ENCODE results near the gene REEP5. TPM values are rescaled to one million over a fixed set of nuclear protein-coding genes. Genes with fewer than 3 reads are reported as not detected.
A peak's percentile ranks its signal among the peaks of the same experiment; 100 is the strongest.

REEP5 gene
- total and polyA plus RNA-seq, 2 of the 13 experiments (the other 11 are each of a cell fraction or from before 2014, with no cell fraction given), result 49.4 to 239 TPM

DNA sequence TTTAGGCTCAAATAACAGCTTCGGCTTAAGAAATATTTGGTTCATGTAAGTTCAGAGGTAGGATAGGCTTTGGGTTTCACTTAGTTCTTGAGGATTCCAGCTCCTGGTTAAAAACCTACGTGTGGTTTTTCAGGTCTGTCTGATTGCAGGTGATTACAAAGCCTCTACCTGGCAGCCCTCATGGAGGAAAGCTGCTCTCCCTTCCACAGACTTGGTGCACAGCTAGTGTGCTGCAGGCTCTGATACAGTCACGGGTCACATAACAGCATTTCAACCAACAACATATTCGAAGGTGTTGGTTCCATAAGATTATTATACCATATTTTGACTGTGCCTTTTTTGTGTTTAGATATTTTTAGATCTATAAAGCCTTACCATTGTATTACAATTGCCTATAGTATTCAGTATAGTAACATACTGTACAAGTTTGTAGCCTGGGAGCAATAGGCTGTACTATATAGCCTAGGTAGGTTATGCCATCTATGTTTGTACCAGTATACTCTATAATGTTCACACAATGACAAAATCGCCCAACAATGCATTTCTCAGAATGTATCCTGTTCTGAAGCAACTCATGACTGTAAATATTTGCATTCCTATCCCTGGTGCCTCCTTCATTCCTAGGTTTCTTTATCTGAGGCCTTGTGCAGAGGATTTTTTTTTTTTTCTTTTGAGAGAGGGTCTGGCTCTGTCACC, 46.5 kb upstream of the REEP5 start (continued):
- no peak for TF ChIP-seq CREM (IDR thresholded peaks at IDR 0.05)
- no peak for TF ChIP-seq CREM (CRISPR knock-in tag; IDR thresholded peaks at IDR 0.05)
- no peak for TF ChIP-seq ZNF296 (CRISPR knock-in tag; conservative IDR thresholded peaks at IDR 0.05)
- TF ChIP-seq ZSCAN30 (CRISPR knock-in tag; IDR thresholded peaks at IDR 0.05), result no peak
- TF ChIP-seq ZNF674 (CRISPR knock-in tag; IDR thresholded peaks at IDR 0.05; ENCODE audit: low read depth), result no peak
- peak; percentile 25; the same call in 1 of the 2 replicates for TF ChIP-seq TCF7 (IDR thresholded peaks at IDR 0.05; ENCODE audit: low read depth)
- TF ChIP-seq, protein P1, sequence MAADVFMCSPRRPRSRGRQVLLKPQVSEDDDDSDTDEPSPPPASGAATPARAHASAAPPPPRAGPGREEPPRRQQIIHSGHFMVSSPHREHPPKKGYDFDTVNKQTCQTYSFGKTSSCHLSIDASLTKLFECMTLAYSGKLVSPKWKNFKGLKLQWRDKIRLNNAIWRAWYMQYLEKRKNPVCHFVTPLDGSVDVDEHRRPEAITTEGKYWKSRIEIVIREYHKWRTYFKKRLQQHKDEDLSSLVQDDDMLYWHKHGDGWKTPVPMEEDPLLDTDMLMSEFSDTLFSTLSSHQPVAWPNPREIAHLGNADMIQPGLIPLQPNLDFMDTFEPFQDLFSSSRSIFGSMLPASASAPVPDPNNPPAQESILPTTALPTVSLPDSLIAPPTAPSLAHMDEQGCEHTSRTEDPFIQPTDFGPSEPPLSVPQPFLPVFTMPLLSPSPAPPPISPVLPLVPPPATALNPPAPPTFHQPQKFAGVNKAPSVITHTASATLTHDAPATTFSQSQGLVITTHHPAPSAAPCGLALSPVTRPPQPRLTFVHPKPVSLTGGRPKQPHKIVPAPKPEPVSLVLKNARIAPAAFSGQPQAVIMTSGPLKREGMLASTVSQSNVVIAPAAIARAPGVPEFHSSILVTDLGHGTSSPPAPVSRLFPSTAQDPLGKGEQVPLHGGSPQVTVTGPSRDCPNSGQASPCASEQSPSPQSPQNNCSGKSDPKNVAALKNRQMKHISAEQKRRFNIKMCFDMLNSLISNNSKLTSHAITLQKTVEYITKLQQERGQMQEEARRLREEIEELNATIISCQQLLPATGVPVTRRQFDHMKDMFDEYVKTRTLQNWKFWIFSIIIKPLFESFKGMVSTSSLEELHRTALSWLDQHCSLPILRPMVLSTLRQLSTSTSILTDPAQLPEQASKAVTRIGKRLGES (CRISPR knock-in tag; IDR thresholded peaks at IDR 0.05; ENCODE audit: borderline replicate concordance), result no peak
- TF ChIP-seq, protein P2, sequence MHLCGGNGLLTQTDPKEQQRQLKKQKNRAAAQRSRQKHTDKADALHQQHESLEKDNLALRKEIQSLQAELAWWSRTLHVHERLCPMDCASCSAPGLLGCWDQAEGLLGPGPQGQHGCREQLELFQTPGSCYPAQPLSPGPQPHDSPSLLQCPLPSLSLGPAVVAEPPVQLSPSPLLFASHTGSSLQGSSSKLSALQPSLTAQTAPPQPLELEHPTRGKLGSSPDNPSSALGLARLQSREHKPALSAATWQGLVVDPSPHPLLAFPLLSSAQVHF (CRISPR knock-in tag; IDR thresholded peaks at IDR 0.05), result no peak
- TF ChIP-seq RARA (CRISPR knock-in tag; IDR thresholded peaks at IDR 0.05), result peak; percentile 72
- no peak for TF ChIP-seq ADNP (CRISPR knock-in tag; IDR thresholded peaks at IDR 0.05)
- TF ChIP-seq ZNF713 (CRISPR knock-in tag; IDR thresholded peaks at IDR 0.05), result no peak
- no peak for TF ChIP-seq ZNF446 (CRISPR knock-in tag; IDR thresholded peaks at IDR 0.05)
- no peak for TF ChIP-seq ZSCAN29 (CRISPR knock-in tag; conservative IDR thresholded peaks at IDR 0.05)
- TF ChIP-seq FOXA1 (IDR thresholded peaks at IDR 0.05), result 0 out of 2 replicates have a peak, but pooled peaks have one; percentile 49
- TF ChIP-seq FOXA1 (CRISPR knock-in tag; IDR thresholded peaks at IDR 0.05), result peak; percentile 88
- TF ChIP-seq ZFP37 (CRISPR knock-in tag; IDR thresholded peaks at IDR 0.05; ENCODE audit: borderline replicate concordance), result no peak
- no peak for TF ChIP-seq HNF4A (CRISPR knock-in tag; IDR thresholded peaks at IDR 0.05)
- TF ChIP-seq HNRNPL (IDR thresholded peaks at IDR 0.05; ENCODE audit: low read depth, low read length), result no peak
- no peak for TF ChIP-seq ZNF350 (CRISPR knock-in tag; IDR thresholded peaks at IDR 0.05; ENCODE audit: borderline replicate concordance, low read depth)
- TF ChIP-seq, protein P3, sequence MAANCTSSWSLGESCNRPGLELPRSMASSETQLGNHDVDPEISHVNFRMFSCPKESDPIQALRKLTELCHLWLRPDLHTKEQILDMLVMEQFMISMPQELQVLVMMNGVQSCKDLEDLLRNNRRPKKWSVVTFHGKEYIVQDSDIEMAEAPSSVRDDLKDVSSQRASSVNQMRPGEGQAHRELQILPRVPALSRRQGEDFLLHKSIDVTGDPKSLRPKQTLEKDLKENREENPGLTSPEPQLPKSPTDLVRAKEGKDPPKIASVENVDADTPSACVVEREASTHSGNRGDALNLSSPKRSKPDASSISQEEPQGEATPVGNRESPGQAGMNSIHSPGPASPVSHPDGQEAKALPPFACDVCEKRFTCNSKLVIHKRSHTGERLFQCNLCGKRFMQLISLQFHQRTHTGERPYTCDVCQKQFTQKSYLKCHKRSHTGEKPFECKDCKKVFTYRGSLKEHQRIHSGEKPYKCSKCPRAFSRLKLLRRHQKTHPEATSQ (CRISPR knock-in tag; IDR thresholded peaks at IDR 0.05; ENCODE audit: borderline replicate concordance), result no peak
- TF ChIP-seq, protein P4, sequence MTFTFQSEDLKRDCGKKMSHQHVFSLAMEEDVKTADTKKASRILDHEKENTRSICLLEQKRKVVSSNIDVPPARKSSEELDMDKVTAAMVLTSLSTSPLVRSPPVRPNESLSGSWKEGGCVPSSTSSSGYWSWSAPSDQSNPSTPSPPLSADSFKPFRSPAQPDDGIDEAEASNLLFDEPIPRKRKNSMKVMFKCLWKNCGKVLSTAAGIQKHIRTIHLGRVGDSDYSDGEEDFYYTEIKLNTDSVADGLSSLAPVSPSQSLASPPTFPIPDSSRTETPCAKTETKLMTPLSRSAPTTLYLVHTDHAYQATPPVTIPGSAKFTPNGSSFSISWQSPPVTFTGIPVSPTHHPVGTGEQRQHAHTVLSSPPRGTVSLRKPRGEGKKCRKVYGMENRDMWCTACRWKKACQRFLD (CRISPR knock-in tag; IDR thresholded peaks at IDR 0.05; ENCODE audit: borderline replicate concordance), result no peak
- TF ChIP-seq, protein P5, sequence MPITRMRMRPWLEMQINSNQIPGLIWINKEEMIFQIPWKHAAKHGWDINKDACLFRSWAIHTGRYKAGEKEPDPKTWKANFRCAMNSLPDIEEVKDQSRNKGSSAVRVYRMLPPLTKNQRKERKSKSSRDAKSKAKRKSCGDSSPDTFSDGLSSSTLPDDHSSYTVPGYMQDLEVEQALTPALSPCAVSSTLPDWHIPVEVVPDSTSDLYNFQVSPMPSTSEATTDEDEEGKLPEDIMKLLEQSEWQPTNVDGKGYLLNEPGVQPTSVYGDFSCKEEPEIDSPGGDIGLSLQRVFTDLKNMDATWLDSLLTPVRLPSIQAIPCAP (CRISPR knock-in tag; IDR thresholded peaks at IDR 0.05; ENCODE audit: low read depth), result no peak
- TF ChIP-seq, protein P6, sequence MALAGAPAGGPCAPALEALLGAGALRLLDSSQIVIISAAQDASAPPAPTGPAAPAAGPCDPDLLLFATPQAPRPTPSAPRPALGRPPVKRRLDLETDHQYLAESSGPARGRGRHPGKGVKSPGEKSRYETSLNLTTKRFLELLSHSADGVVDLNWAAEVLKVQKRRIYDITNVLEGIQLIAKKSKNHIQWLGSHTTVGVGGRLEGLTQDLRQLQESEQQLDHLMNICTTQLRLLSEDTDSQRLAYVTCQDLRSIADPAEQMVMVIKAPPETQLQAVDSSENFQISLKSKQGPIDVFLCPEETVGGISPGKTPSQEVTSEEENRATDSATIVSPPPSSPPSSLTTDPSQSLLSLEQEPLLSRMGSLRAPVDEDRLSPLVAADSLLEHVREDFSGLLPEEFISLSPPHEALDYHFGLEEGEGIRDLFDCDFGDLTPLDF (CRISPR knock-in tag; IDR thresholded peaks at IDR 0.05), result no peak
